GM18861 (cell line): ENCODE data around the gene KCTD7.
"Not testable (repeated sequence)": the region's sequence is repeated elsewhere in the genome, so short reads cannot be mapped to it uniquely, and the experiment has no call there.

ENCODE experiments used
- ATAC-seq: cut with Tn5 transposase; IDR thresholded peaks from one replicate; pipeline ENCODE4 v1.9.1; 2021; ENCODE audit not compliant: unreplicated experiment

KCTD7 gene

GRCh38 chr7:66679633-66680244 is 51.1 kb downstream of the KCTD7 start:
- ATAC-seq = no peak

GRCh38 chr7:66681491-66682349 is 53.0 kb downstream of the KCTD7 start:
- ATAC-seq = peak; percentile 89

GRCh38 chr7:66682350-66683093 is 53.8 kb downstream of the KCTD7 start:
- ATAC-seq = peak; percentile 15

GRCh38 chr7:66683094-66683769 is 54.6 kb downstream of the KCTD7 start:
- not testable (repeated sequence) for ATAC-seq

- ATAC-seq = no peak
These were observed 55.1 kb downstream of the KCTD7 start for GRCh38 chr7:66683770-66684123.

- not testable (repeated sequence) for ATAC-seq
These were observed 57.0 kb downstream of the KCTD7 start for GRCh38 chr7:66685663-66686062.

- ATAC-seq = no peak
These were observed 58.5 kb downstream of the KCTD7 start for GRCh38 chr7:66687186-66687585.

- ATAC-seq = not testable (repeated sequence)
These were observed 59.0 kb downstream of the KCTD7 start for GRCh38 chr7:66687672-66688071.

- ATAC-seq = no peak
These were observed 60.4 kb downstream of the KCTD7 start for GRCh38 chr7:66689081-66689480.

GRCh38 chr7:66693331-66693730 is 64.7 kb downstream of the KCTD7 start:
- ATAC-seq = no peak
